OCI-LY3 (cell line): ENCODE measurements around the gene DNAH7.

Experiments
- EZH2phosphoT487 ChIP-seq: fragments of 200-600 bp; shearing (Covaris generic); IDR thresholded peaks from 2 replicates; pipeline ENCODE4 v1.6.1; 2018; ENCODE audit warnings: antibody characterized with exemption, mixed run types, low read depth
- TF ChIP-seq, protein P1 (sequence below): fragments of 200-600, 300-600 bp; sonication (generic); IDR thresholded peaks from 2 replicates; pipeline ENCODE4 v1.5.1; 2014; ENCODE audit warnings: antibody characterized with exemption, low read length, low read depth

DNA sequence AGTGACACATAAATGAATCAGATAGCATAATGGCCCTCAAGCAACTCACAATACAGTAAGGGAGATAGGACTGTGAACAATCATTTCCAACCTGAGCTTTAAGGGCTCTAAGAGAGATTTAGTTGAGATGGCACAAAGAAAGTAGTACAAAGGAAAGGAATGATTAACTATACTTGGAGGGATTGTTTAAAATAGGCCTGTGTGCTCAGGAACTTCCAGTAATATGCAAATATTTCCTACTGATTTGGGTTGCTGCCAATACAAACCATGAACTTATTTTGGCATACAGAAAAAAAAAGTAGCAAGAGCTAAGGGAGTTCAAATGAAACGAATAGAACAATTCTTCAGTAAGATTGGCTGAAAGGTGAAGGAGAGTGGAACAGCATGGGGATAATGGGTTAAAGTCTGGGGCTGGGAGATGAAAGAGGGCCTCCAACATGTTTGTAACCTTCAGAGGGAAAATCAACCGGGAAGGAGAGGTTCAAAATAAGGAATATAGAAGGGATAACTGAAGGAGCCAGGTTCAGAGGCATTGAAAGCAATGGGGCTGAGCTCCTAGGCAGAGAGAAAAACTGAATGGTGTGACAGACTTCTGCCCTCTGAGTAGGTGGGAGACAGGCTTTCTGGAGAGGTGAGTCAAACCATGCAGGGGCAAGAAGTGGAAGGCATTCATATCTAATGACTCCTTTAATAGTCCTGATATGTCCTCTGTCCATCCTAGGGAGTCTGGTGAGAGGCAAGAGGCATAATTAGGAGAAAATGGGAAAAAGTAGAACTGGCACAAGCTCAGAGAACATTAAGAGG is 83.5 kb downstream of the DNAH7 start:
- TF ChIP-seq, protein P1, sequence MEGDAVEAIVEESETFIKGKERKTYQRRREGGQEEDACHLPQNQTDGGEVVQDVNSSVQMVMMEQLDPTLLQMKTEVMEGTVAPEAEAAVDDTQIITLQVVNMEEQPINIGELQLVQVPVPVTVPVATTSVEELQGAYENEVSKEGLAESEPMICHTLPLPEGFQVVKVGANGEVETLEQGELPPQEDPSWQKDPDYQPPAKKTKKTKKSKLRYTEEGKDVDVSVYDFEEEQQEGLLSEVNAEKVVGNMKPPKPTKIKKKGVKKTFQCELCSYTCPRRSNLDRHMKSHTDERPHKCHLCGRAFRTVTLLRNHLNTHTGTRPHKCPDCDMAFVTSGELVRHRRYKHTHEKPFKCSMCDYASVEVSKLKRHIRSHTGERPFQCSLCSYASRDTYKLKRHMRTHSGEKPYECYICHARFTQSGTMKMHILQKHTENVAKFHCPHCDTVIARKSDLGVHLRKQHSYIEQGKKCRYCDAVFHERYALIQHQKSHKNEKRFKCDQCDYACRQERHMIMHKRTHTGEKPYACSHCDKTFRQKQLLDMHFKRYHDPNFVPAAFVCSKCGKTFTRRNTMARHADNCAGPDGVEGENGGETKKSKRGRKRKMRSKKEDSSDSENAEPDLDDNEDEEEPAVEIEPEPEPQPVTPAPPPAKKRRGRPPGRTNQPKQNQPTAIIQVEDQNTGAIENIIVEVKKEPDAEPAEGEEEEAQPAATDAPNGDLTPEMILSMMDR = no peak
- no peak for TF ChIP-seq EZH2phosphoT487
